GM12878 (cell line): Measurements from ENCODE around the gene SPIRE2. TPM values are rescaled to one million over a fixed set of nuclear protein-coding genes. Genes with fewer than 3 reads are reported as not detected.

Experiments
- ATAC-seq: fragments of 200-7000 bp; cut with Tn5 transposase; 3 replicates; pipeline ENCODE4 v1.9.1; 2020; ENCODE audit warnings: mild to moderate bottlenecking, moderate library complexity
- BruUV-seq: library from RNA; stranded (reverse); fragments of 400-500 nt; replicated peaks from 2 replicates; lab custom pipeline; 2021; lab: Mats Ljungman, UMichigan
- CTCF ChIA-PET: fragments of 300-600 bp; sonication (Branson Sonifier 250); formaldehyde crosslinking; extraction: SDS; loops from one replicate; lab custom pipeline; 2021; ENCODE audit warnings: inconsistent platforms; lab: Yijun Ruan, JAX
- POLR2A ChIA-PET: fragments of 350-600 bp; formaldehyde crosslinking; extraction: SDS; loops from one replicate; lab custom pipeline; 2021; ENCODE audit warnings: inconsistent platforms; lab: Charles Lee
- RAD21 ChIA-PET: fragments of 300-600 bp; sonication (Branson Sonifier 250); formaldehyde crosslinking; loops from one replicate; lab custom pipeline; 2023; ENCODE audit warnings: antibody characterized with exemption; ENCODE audit not compliant: unreplicated experiment; lab: Charles Lee
- SMC1A ChIA-PET: fragments of 300-600 bp; sonication (Branson Sonifier 250); formaldehyde crosslinking; loops from one replicate; lab custom pipeline; 2023; ENCODE audit not compliant: unreplicated experiment, uncharacterized antibody; lab: Charles Lee
- DNase-seq: peaks from one replicate; pipeline ENCODE4 v3.0.0-alpha.2; 2011; ENCODE audit warnings: low read depth, low spot score
- FAIRE-seq: peaks from 3 replicates; lab custom pipeline; 2011; peaks lifted over from hg19 to GRCh38; lab: Jason Lieb, UNC
- H2AFZ ChIP-seq: 2 replicates; pipeline ENCODE4 v1.6.0; 2011; ENCODE audit warnings: low read depth, low read length, control low read depth; ENCODE audit not compliant: control insufficient read depth
- H3K27ac ChIP-seq: 2 replicates; pipeline ENCODE4 v1.5.1; 2011; ENCODE audit warnings: control low read depth; ENCODE audit not compliant: control insufficient read depth, insufficient read depth
- H3K27me3 ChIP-seq, 2 experiments: replicated peaks in 1 of 2; 2 replicates each; pipeline versions ENCODE4 v1.6.0 to v1.6.1; 2011; ENCODE audit warnings: low read length in 1 of 2; ENCODE audit not compliant: control insufficient read depth in 2 of 2, insufficient read depth in 2 of 2
- H3K36me3 ChIP-seq, 2 experiments: 2 replicates each; pipeline ENCODE4 v1.5.1; 2011; ENCODE audit warnings: low read length in 1 of 2; ENCODE audit not compliant: control insufficient read depth in 2 of 2, insufficient read depth in 2 of 2
- H3K4me1 ChIP-seq: 2 replicates; pipeline ENCODE4 v1.6.1; 2011; ENCODE audit warnings: mild to moderate bottlenecking, low read length, moderate library complexity, mixed read lengths; ENCODE audit not compliant: control insufficient read depth, insufficient read depth
- H3K4me2 ChIP-seq: 2 replicates; pipeline ENCODE4 v1.6.0; 2011; ENCODE audit warnings: control low read depth; ENCODE audit not compliant: control insufficient read depth, insufficient read depth
- H3K4me3 ChIP-seq: fragments of 200-600 bp; sonication (generic); 2 replicates; pipeline ENCODE4 v1.5.1; 2016
- H3K79me2 ChIP-seq: 2 replicates; pipeline ENCODE4 v1.6.0; 2011; ENCODE audit warnings: low read length; ENCODE audit not compliant: control insufficient read depth, insufficient read depth
- H3K9ac ChIP-seq: 2 replicates; pipeline ENCODE4 v1.8.0; 2011; ENCODE audit warnings: low read length, control low read depth, mixed read lengths; ENCODE audit not compliant: control insufficient read depth, insufficient read depth
- H3K9me3 ChIP-seq: replicated peaks from 3 replicates; pipeline ENCODE4 v1.5.1; 2011; ENCODE audit warnings: mild to moderate bottlenecking, low read length; ENCODE audit not compliant: control insufficient read depth, insufficient read depth
- H4K20me1 ChIP-seq: 2 replicates; pipeline ENCODE4 v1.6.0; 2011; ENCODE audit not compliant: control insufficient read depth, insufficient read depth
- CHD1 ChIP-seq: IDR thresholded peaks from 2 replicates; pipeline ENCODE4 v1.6.1; 2012; ENCODE audit warnings: low read depth, low read length, improper control_type of control experiment
- EGR1 ChIP-seq, 2 experiments: IDR thresholded peaks; 1 replicate in 1 of 2; 2 replicates in 1 of 2; pipeline ENCODE4 v1.6.1; 2011 to 2012; ENCODE audit warnings: low read depth in 2 of 2, low read length in 2 of 2, borderline replicate concordance in 1 of 2, mild to moderate bottlenecking in 1 of 2, moderate library complexity in 1 of 2
- IKZF1 ChIP-seq: fragments of 450-650 bp; conservative IDR thresholded peaks from 2 replicates; pipeline ENCODE4 v1.6.1; 2017; ENCODE audit warnings: antibody characterized with exemption, mild to moderate bottlenecking
- SIN3A ChIP-seq: IDR thresholded peaks from 2 replicates; pipeline ENCODE4 v1.6.1; 2012; ENCODE audit warnings: low read depth, low read length, improper control_type of control experiment
- TCF12 ChIP-seq: IDR thresholded peaks from 2 replicates; pipeline ENCODE4 v1.6.1; 2011; ENCODE audit warnings: low read depth, mild to moderate bottlenecking, low read length
- TCF7 ChIP-seq: IDR thresholded peaks from 2 replicates; pipeline ENCODE4 v1.6.1; 2014; ENCODE audit warnings: antibody characterized with exemption, borderline replicate concordance
- WGBS: methylation state at CpG from one replicate; pipeline ENCODE4 v1.1.6; 2016; ENCODE audit warnings: low lambda C conversion rate; ENCODE audit not compliant: insufficient replicate concordance, insufficient coverage; ENCODE audit errors: missing lambda C conversion rate; 5-methylcytosine and 5-hydroxymethylcytosine counted together
- in situ Hi-C: fragments of 300-500 bp; cut with MboI; formaldehyde crosslinking; loops from 9 replicates; pipeline ENCODE4 v1.14.3; 2018; ENCODE audit warnings: mixed read lengths
- intact Hi-C: fragments of 100-400 bp; cut with micrococcal nuclease; formaldehyde crosslinking; loops from one replicate; pipeline ENCODE4 v1.14.2; 2022; ENCODE audit not compliant: unreplicated experiment
- polyA plus RNA-seq, 11 experiments: library from polyadenylated mRNA; depleted of rRNA in 4 of 11; unstranded in 6 of 11; stranded (reverse) in 5 of 11; fragments of >200 nt; fragmentation: Nextera tagmentation in 4 of 11; fragmentation: Illumina TruSeq in 1 of 11; extraction: Ambion mirVana in 4 of 11; extraction: Trizol in 1 of 11; gene quantifications; 1 replicate in 1 of 11; 2 replicates in 10 of 11; pipeline versions ENCODE4 v1.2.1 to v1.2.3, GENCODE V29; 2011 to 2016; ENCODE audit warnings: inconsistent platforms in 2 of 11, missing spikeins in 2 of 11, low read depth in 1 of 11
- total RNA-seq, 4 experiments: library from RNA; depleted of rRNA in 3 of 4; stranded (reverse); fragments of >200 nt in 3 of 4; fragmentation: Illumina TruSeq in 1 of 4; extraction: Trizol in 1 of 4; gene quantifications; 2 replicates each; pipeline versions ENCODE4 v1.2.1 to v1.2.3, GENCODE V29; 2013 to 2021
- TF ChIP-seq, protein P1 (sequence below): IDR thresholded peaks from 2 replicates; pipeline ENCODE4 v1.6.1; 2011; ENCODE audit warnings: borderline replicate concordance, low read depth, mild to moderate bottlenecking, moderate library complexity, low read length; ENCODE audit not compliant: insufficient read depth, poor library complexity, severe bottlenecking
- TF ChIP-seq, protein P2 (sequence below): IDR thresholded peaks from 2 replicates; pipeline ENCODE4 v1.6.1; 2012; ENCODE audit warnings: low read length, inconsistent platforms
- TF ChIP-seq, protein P3 (sequence below): fragments of 450-650 bp; IDR thresholded peaks from 2 replicates; pipeline ENCODE4 v1.6.1; 2016; ENCODE audit warnings: mild to moderate bottlenecking, moderate library complexity, borderline replicate concordance

SPIRE2 gene
- total and polyA plus RNA-seq, 10 of the 15 experiments (the other 5 are each of a cell fraction or from before 2014, with no cell fraction given) = 0.03 to 0.64 (median 0.27) TPM; not detected in 1

DNA sequence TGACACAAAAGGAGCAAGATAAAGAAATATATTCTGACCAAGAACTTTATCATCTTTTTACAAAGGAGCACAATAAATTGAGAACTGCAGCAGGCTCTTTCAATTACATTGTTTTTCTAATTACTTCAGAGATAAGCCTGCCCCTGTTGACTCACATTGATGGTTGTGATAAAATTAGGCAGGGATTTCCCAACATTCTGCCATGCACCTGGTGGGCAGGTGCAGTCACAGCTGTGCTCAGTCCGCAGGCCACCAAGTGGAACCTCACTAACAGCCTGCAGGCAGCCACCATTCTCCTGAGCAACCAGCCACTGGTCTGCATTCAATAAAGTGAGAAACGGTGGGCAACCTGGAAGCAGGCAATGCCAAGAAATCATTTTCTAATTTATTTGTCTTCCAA is 17.0 kb upstream of the SPIRE2 start (continued):
- TF ChIP-seq, protein P1, sequence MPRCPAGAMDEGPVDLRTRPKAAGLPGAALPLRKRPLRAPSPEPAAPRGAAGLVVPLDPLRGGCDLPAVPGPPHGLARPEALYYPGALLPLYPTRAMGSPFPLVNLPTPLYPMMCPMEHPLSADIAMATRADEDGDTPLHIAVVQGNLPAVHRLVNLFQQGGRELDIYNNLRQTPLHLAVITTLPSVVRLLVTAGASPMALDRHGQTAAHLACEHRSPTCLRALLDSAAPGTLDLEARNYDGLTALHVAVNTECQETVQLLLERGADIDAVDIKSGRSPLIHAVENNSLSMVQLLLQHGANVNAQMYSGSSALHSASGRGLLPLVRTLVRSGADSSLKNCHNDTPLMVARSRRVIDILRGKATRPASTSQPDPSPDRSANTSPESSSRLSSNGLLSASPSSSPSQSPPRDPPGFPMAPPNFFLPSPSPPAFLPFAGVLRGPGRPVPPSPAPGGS = no peak

DNA sequence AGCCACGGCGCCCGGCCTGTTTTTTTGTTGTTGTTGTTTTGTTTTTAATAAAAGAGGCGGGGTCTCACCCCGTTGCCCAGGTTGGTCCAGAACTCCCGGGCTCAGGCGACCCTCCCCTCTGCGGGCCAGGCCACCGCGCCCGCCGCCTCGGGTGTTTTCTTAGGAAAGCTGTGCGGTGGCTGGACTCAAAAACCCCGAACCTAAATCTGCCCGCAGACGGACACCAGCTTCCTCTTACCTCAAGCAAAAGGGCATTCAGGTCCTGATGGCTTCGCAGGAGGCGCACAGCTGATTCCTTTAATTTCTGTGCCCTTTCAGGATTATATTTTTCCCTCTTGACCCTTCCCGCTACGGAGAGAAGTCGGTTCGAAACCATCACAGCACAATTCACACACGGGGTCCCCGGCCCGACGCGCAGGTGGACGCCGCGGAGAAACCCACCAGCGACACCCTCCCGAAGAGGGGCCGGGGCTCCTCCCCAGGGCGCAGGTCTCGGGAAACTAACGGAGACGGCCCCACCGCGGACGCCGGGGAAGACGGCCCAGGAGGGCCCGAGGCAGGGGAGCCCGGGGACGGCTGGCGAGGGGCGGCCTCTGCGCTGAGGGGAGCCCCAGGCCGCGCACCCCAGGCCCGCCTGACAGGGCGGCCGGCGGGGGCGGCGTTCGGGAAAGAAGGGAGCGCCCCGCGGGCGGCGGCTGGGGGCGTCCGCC is 12.5 kb upstream of the SPIRE2 start:
- Histone ChIP-seq H3K4me1 (peaks cover 9% of the 10 kb centered on the region), H3K4me3 (peak overlapping the region; percentile 65), H2AFZ (peak overlapping the region; percentile 75), H4K20me1 (no peaks in the 10 kb centered on the region), H3K27ac (peak overlapping the region; percentile 77), H3K36me3 (no peaks in the 10 kb centered on the region; a peak in 1 of 4 replicates), H3K79me2 (peaks cover 27% of the 10 kb centered on the region), H3K9me3 (no peaks in the 10 kb centered on the region), H3K4me2 (peak overlapping the region; percentile 71), H3K9ac (peak overlapping the region; percentile 81), H3K27me3 (no peaks in the 10 kb centered on the region)
- ChIA-PET RAD21 (interaction anchor here (1.7 kb wide), 1 partner anchor 12 kb away, joined by 3 read pairs; no protein-coding TSS in a partner anchor), CTCF (interaction anchor here (0.7 to 1.1 kb wide), 3 partner anchors 22 to 110 kb away, joined by 3 to 6 read pairs (median 4); no protein-coding TSS in a partner anchor), SMC1A (no interaction called here), POLR2A (interaction anchor here (0.7 kb wide), 1 partner anchor 57 kb away, joined by 4 read pairs; the partner anchor contains the start of gene TCF25)
- BruUV-seq = no TSS peak
- no peak for DNase-seq
- no peak; the same call in 1 of the 3 replicates for ATAC-seq
- WGBS = under 1% methylated on average over 44 of the region's 65 CpGs
- in situ Hi-C loops = no loop called here
- peak; percentile 41 for FAIRE-seq
- intact Hi-C loops = loop anchor here (2.0 kb wide), 1 partner anchor 45 kb away; no protein-coding TSS in a partner anchor
- TF ChIP-seq, protein P2, sequence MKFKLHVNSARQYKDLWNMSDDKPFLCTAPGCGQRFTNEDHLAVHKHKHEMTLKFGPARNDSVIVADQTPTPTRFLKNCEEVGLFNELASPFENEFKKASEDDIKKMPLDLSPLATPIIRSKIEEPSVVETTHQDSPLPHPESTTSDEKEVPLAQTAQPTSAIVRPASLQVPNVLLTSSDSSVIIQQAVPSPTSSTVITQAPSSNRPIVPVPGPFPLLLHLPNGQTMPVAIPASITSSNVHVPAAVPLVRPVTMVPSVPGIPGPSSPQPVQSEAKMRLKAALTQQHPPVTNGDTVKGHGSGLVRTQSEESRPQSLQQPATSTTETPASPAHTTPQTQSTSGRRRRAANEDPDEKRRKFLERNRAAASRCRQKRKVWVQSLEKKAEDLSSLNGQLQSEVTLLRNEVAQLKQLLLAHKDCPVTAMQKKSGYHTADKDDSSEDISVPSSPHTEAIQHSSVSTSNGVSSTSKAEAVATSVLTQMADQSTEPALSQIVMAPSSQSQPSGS = no peak
- TF ChIP-seq SIN3A = peak; percentile 11; the same call in 1 of the 2 replicates
- peak in 1 of 2 experiments; percentile 55; a peak in 1 of 3 replicates for TF ChIP-seq EGR1 (IDR thresholded peaks at IDR 0.05; ENCODE audit: borderline replicate concordance in 1 of 2, low read depth in 2 of 2, low read length in 2 of 2)
- no peak for TF ChIP-seq TCF7
- TF ChIP-seq, protein P3, sequence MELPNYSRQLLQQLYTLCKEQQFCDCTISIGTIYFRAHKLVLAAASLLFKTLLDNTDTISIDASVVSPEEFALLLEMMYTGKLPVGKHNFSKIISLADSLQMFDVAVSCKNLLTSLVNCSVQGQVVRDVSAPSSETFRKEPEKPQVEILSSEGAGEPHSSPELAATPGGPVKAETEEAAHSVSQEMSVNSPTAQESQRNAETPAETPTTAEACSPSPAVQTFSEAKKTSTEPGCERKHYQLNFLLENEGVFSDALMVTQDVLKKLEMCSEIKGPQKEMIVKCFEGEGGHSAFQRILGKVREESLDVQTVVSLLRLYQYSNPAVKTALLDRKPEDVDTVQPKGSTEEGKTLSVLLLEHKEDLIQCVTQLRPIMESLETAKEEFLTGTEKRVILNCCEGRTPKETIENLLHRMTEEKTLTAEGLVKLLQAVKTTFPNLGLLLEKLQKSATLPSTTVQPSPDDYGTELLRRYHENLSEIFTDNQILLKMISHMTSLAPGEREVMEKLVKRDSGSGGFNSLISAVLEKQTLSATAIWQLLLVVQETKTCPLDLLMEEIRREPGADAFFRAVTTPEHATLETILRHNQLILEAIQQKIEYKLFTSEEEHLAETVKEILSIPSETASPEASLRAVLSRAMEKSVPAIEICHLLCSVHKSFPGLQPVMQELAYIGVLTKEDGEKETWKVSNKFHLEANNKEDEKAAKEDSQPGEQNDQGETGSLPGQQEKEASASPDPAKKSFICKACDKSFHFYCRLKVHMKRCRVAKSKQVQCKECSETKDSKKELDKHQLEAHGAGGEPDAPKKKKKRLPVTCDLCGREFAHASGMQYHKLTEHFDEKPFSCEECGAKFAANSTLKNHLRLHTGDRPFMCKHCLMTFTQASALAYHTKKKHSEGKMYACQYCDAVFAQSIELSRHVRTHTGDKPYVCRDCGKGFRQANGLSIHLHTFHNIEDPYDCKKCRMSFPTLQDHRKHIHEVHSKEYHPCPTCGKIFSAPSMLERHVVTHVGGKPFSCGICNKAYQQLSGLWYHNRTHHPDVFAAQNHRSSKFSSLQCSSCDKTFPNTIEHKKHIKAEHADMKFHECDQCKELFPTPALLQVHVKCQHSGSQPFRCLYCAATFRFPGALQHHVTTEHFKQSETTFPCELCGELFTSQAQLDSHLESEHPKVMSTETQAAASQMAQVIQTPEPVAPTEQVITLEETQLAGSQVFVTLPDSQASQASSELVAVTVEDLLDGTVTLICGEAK = no peak
- TF ChIP-seq IKZF1 = no peak
- no peak for TF ChIP-seq CHD1
- no peak for TF ChIP-seq TCF12
